ENCODE measurements around the gene LRSAM1. TPM values are rescaled to one million over a fixed set of nuclear protein-coding genes. Genes with fewer than 3 reads are reported as not detected.

LRSAM1 gene
- total RNA-seq, 4 donors from 2014 or later = 13.0 to 24.7 (median 19.6) TPM

DNA sequence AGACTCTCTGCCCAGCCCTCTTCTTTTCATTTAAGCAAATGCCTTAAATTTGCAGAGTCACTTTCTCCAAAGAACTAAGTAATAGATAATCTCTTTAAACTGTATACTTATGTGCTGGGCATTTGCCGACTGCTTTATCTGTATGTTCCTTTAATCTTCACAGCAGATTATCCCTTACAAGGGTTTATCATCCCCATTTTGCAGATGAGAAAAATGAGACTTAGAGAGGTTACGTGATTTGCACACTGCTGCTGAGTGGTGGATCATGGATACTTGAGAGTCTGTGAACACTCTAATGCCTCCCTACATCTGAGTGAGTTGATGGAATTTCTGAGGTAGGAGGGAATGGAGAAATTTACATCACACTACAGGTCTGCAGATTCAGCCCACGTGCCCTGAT, 23.0 kb upstream of the LRSAM1 start:
- TF ChIP-seq, protein P1, sequence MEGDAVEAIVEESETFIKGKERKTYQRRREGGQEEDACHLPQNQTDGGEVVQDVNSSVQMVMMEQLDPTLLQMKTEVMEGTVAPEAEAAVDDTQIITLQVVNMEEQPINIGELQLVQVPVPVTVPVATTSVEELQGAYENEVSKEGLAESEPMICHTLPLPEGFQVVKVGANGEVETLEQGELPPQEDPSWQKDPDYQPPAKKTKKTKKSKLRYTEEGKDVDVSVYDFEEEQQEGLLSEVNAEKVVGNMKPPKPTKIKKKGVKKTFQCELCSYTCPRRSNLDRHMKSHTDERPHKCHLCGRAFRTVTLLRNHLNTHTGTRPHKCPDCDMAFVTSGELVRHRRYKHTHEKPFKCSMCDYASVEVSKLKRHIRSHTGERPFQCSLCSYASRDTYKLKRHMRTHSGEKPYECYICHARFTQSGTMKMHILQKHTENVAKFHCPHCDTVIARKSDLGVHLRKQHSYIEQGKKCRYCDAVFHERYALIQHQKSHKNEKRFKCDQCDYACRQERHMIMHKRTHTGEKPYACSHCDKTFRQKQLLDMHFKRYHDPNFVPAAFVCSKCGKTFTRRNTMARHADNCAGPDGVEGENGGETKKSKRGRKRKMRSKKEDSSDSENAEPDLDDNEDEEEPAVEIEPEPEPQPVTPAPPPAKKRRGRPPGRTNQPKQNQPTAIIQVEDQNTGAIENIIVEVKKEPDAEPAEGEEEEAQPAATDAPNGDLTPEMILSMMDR (IDR thresholded peaks at IDR 0.05; ENCODE audit: low read depth) = no peak

DNA sequence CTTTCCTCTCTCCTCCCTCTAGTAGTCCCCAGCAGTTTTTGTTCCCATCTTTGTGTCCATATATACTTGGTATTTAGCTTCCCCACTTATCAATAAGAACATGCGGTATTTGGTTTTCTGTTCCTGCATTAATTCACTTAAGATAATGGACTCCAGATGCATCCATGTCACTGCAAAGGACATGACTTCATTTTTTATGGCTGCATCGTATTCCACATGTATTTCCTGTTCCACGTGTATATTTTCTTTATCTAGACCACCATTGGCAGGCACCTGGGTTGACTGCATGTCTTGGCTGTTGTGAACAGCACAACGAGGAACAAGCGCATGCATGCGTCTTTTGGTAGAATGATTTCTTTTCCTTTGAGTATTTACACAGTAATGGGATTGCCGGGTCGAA, 20.9 kb upstream of the LRSAM1 start:
- TF ChIP-seq, protein P1 (IDR thresholded peaks at IDR 0.05; ENCODE audit: low read depth) = no peak

DNA sequence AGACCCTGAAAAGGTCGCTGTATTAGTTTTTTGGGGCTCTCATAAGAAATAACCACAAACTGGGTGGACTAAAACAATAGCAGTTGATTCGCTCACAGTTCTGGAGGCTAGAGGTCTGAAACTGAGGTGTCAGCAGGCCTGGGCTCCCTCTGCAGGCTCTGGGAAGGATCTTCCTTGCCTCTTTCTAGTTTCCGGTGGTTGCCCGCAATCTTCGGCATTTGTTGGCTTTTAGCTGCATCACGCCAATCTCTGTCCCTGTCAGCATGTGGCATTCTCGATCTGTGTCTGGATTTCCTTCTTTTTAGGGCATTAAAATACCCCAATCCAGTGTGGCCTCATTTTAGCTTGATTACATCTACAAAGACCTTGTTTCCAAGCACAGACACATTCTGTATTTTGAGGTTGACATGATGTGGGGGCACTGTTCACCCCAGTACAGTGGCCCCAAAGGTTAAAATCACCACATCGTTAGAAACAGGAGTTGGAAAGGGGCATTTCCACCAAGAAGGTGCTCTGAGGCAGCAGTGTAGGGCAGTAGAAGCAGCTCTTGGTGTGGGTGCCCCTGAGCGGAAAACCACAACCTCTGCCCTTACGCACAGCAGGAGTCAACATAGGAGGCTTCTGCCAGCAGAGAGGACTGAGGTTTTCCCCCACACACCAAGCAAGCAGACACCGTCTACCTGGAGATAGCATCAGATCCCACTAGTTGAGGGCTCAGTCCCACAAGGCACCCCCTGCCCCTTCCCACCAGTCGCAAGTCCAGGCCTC, 13.6 kb upstream of the LRSAM1 start:
- TF ChIP-seq, protein P1 (IDR thresholded peaks at IDR 0.05; ENCODE audit: low read depth) = no peak

DNA sequence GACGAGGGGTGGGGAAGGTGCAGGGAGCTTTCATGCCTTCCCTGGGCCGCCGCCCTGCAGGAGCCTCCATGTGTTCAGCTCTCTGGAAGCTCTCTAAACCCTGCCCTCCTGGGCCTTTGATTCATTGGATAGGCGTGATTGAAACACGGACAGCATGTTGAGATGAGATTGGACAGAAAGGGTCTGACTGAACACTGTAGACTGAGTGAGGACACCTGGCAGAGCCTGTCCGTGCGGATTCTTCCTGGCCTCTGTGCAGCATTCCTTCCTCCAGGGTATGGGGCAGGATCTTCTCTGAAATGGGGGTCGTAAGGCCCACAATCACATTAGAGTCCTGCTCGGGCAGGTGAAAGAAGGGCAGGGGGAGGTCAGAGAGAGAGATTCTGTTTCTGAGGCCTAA, 12.9 kb upstream of the LRSAM1 start:
- TF ChIP-seq, protein P1 (IDR thresholded peaks at IDR 0.05; ENCODE audit: low read depth) = no peak

DNA sequence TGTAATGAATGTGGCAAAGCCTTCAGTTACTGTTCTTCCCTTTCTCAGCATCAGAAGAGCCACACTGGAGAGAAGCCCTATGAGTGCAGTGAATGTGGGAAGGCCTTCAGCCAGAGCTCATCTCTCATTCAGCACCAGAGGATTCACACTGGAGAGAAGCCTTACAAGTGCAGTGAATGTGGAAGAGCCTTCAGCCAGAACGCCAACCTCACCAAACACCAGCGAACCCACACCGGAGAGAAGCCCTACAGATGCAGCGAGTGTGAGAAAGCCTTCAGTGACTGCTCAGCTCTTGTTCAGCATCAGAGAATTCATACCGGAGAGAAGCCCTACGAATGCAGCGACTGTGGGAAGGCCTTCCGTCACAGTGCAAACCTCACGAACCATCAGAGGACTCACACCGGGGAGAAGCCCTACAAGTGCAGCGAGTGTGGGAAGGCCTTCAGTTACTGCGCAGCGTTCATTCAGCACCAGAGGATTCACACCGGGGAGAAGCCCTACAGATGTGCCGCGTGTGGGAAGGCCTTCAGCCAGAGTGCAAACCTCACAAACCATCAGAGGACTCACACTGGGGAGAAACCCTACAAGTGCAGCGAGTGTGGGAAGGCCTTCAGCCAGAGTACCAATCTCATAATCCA, 6.9 kb upstream of the LRSAM1 start:
- TF ChIP-seq, protein P1 (IDR thresholded peaks at IDR 0.05; ENCODE audit: low read depth) = no peak

DNA sequence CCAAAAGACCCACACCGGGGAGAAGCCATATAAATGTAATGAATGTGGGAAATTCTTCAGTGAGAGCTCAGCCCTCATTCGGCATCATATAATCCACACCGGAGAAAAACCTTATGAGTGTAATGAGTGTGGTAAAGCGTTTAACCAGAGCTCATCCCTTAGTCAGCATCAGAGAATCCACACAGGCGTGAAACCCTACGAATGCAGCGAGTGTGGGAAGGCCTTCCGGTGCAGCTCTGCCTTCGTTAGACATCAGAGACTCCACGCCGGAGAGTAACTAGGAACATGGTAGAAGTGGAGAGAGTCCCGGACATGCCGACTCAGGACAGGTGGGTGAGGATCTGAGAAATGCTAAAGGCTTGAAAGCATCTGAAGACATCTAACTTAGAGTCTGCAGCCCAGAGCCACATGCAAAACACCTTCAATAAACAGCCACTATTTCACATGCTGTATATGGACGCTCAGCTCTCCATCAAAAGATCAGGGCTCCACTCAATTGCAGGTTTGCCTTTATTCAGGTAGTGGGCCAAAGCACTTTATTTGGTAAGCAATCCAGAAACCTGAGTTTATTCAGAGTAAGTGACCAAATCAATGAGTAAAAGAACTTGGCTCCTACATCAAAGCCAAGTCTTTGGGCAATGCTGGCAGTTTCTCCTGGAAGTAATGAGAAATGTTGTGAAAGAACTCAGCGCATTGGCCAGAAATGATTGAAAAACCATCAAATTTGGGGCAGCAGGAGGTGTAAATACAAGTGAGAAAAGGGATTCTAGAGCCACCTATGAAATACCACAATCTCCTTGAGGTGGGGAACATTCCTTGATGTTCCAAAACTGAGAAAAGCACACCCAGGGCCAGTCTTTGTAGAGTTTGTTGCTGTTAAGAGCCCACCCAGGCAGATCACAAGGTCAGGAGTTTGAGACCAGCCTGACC, 6.1 kb upstream of the LRSAM1 start:
- TF ChIP-seq, protein P1 (IDR thresholded peaks at IDR 0.05; ENCODE audit: low read depth) = no peak

Data from subcutaneous adipose tissue (tissue), 4 donors.